PFSK-1 (cell line): ENCODE measurements around the gene DEGS2.

ENCODE experiments used
- FOXP2 ChIP-seq: optimal IDR thresholded peaks from 2 replicates; pipeline ENCODE3; 2011; ENCODE audit warnings: borderline replicate concordance, control low read depth, inconsistent platforms; ENCODE audit not compliant: insufficient read depth; ENCODE audit errors: extremely low read length, extremely low read depth
- SIN3A ChIP-seq: IDR thresholded peaks from 2 replicates; pipeline ENCODE4 v1.6.1; 2012; ENCODE audit warnings: mild to moderate bottlenecking, low read length, moderate library complexity, borderline replicate concordance; ENCODE audit not compliant: insufficient read depth
- TAF1 ChIP-seq: IDR thresholded peaks from 2 replicates; pipeline ENCODE4 v1.6.1; 2012; ENCODE audit warnings: low read length, control low read depth, borderline replicate concordance; ENCODE audit not compliant: insufficient read depth

GRCh38 chr14:100132161-100132902 is 27.1 kb downstream of the DEGS2 start:
- TF ChIP-seq FOXP2 (no peak), SIN3A (no peak), TAF1 (no peak)
